Liver (tissue), 9 donors: ENCODE data around the gene RBBP7. TPM values are rescaled to one million over a fixed set of nuclear protein-coding genes. Genes with fewer than 3 reads are reported as not detected.
A peak's percentile ranks its signal among the peaks of the same experiment; 100 is the strongest.

Source experiments
- DNase-seq: peaks from one replicate; pipeline ENCODE4 v3.0.0-alpha.2; 2017; ENCODE audit warnings: low spot score
- H3K27ac ChIP-seq, 2 donors: one replicate each; pipeline ENCODE4 v1.7.0; 2013; ENCODE audit warnings: inconsistent platforms in 2 of 2, low read length in 2 of 2, control low read depth in 1 of 2, low read depth in 1 of 2, mild to moderate bottlenecking in 1 of 2
- H3K27me3 ChIP-seq, 4 donors: one replicate each; pipeline versions ENCODE4 v1.6.1 to v1.7.0; 2013; ENCODE audit warnings: low read length in 3 of 4, inconsistent platforms in 1 of 4, mild to moderate bottlenecking in 1 of 4, moderate library complexity in 1 of 4; ENCODE audit not compliant: control insufficient read depth in 4 of 4, insufficient read depth in 4 of 4
- H3K36me3 ChIP-seq, 4 donors: one replicate each; pipeline versions ENCODE4 v1.6.1 to v1.7.0; 2013; ENCODE audit warnings: low read length in 3 of 4, mild to moderate bottlenecking in 3 of 4, low read depth in 1 of 4, moderate library complexity in 1 of 4; ENCODE audit not compliant: control insufficient read depth in 4 of 4, insufficient read depth in 3 of 4
- H3K4me1 ChIP-seq, 4 donors: one replicate each; pipeline versions ENCODE4 v1.6.1 to v1.7.0; 2013; ENCODE audit warnings: low read length in 3 of 4, mild to moderate bottlenecking in 3 of 4, moderate library complexity in 1 of 4; ENCODE audit not compliant: control insufficient read depth in 4 of 4, insufficient read depth in 4 of 4
- H3K4me3 ChIP-seq, 3 donors: one replicate each; pipeline versions ENCODE4 v1.6.1 to v1.7.0; 2013; ENCODE audit warnings: low read length in 3 of 3, control low read depth in 1 of 3, low read depth in 1 of 3, mild to moderate bottlenecking in 1 of 3
- H3K9ac ChIP-seq, 2 donors: one replicate each; pipeline ENCODE4 v1.7.0; 2013; ENCODE audit warnings: low read length in 2 of 2, mild to moderate bottlenecking in 2 of 2, moderate library complexity in 2 of 2, control low read depth in 1 of 2, low read depth in 1 of 2
- H3K9me3 ChIP-seq, 4 donors: one replicate each; pipeline versions ENCODE4 v1.6.1 to v1.7.0; 2013; ENCODE audit warnings: low read length in 3 of 4; ENCODE audit not compliant: control insufficient read depth in 4 of 4
- ATF3 ChIP-seq: IDR thresholded peaks from 2 replicates; pipeline ENCODE4 v1.6.1; 2016; ENCODE audit warnings: antibody characterized with exemption
- EGR1 ChIP-seq, 2 donors: IDR thresholded peaks; 2 replicates each; pipeline ENCODE4 v1.6.1; 2016 to 2018; ENCODE audit warnings: antibody characterized with exemption in 2 of 2, low read depth in 2 of 2
- FOXA1 ChIP-seq: IDR thresholded peaks from 2 replicates; pipeline ENCODE4 v1.6.1; 2016; ENCODE audit warnings: antibody characterized with exemption
- FOXA2 ChIP-seq: IDR thresholded peaks from 2 replicates; pipeline ENCODE4 v1.6.1; 2016; ENCODE audit warnings: antibody characterized with exemption
- GABPA ChIP-seq, 2 donors: IDR thresholded peaks in 1 of 2; conservative IDR thresholded peaks in 1 of 2; 2 replicates each; pipeline ENCODE4 v1.6.1; 2016; ENCODE audit warnings: antibody characterized with exemption in 2 of 2, mild to moderate bottlenecking in 1 of 2, moderate library complexity in 1 of 2
- HNF4A ChIP-seq, 2 donors: conservative IDR thresholded peaks; 2 replicates each; pipeline ENCODE4 v1.6.1; 2016; ENCODE audit warnings: antibody characterized with exemption in 2 of 2, mild to moderate bottlenecking in 2 of 2
- HNF4G ChIP-seq: IDR thresholded peaks from 2 replicates; pipeline ENCODE4 v1.6.1; 2016; ENCODE audit warnings: antibody characterized with exemption
- JUND ChIP-seq, 2 donors: IDR thresholded peaks; 2 replicates each; pipeline ENCODE4 v1.6.1; 2016; ENCODE audit warnings: antibody characterized with exemption in 2 of 2
- MAX ChIP-seq: IDR thresholded peaks from 2 replicates; pipeline ENCODE4 v1.6.1; 2016; ENCODE audit warnings: antibody characterized with exemption
- NR2F2 ChIP-seq: IDR thresholded peaks from 2 replicates; pipeline ENCODE4 v1.6.1; 2016; ENCODE audit warnings: antibody characterized with exemption
- RAD21 ChIP-seq, 2 donors: IDR thresholded peaks; 2 replicates each; pipeline ENCODE4 v1.6.1; 2016; ENCODE audit warnings: antibody characterized with exemption in 2 of 2, mild to moderate bottlenecking in 2 of 2
- REST ChIP-seq: IDR thresholded peaks from 2 replicates; pipeline ENCODE4 v1.6.1; 2016; ENCODE audit warnings: antibody characterized with exemption, mild to moderate bottlenecking
- RXRA ChIP-seq, 2 donors: IDR thresholded peaks; 2 replicates each; pipeline ENCODE4 v1.6.1; 2017 to 2018; ENCODE audit warnings: antibody characterized with exemption in 2 of 2, mild to moderate bottlenecking in 1 of 2
- TAF1 ChIP-seq: conservative IDR thresholded peaks from 2 replicates; pipeline ENCODE4 v1.6.1; 2016; ENCODE audit warnings: antibody characterized with exemption, mild to moderate bottlenecking
- YY1 ChIP-seq: IDR thresholded peaks from 2 replicates; pipeline ENCODE4 v1.6.1; 2016; ENCODE audit warnings: antibody characterized with exemption, mild to moderate bottlenecking
- WGBS: extraction: QIAGEN DNeasy Blood & Tissue Kit; methylation state at CpG from one replicate; pipeline ENCODE4 v1.1.7; 2013; 5-methylcytosine and 5-hydroxymethylcytosine counted together
- polyA plus RNA-seq, 2 donors: library from polyadenylated mRNA; stranded (reverse) in 1 of 2; unstranded in 1 of 2; fragments of 200-250 nt in 1 of 2; fragments of >200 nt in 1 of 2; fragmentation: Nextera tagmentation in 1 of 2; extraction: Ambion mirVana in 1 of 2; gene quantifications; one replicate each; pipeline versions ENCODE4 v1.2.1 to v1.2.3, GENCODE V29; 2013 to 2015
- total RNA-seq, 2 donors: library from RNA; depleted of rRNA; stranded (reverse); fragments of >200 nt; gene quantifications; one replicate each; pipeline ENCODE4 v1.2.3, GENCODE V29; 2014
- TF ChIP-seq, protein P1 (sequence below): IDR thresholded peaks from 2 replicates; pipeline ENCODE4 v1.6.1; 2016; ENCODE audit warnings: antibody characterized with exemption
- donor health status: healthy.
- donor health status: healthy.
- donor health status: healthy.
- donor health status: healthy.
- donor health status: healthy.

Gene RBBP7
- total and polyA plus RNA-seq, 4 donors: 32.5 to 77.9 (median 35.5) TPM

DNA sequence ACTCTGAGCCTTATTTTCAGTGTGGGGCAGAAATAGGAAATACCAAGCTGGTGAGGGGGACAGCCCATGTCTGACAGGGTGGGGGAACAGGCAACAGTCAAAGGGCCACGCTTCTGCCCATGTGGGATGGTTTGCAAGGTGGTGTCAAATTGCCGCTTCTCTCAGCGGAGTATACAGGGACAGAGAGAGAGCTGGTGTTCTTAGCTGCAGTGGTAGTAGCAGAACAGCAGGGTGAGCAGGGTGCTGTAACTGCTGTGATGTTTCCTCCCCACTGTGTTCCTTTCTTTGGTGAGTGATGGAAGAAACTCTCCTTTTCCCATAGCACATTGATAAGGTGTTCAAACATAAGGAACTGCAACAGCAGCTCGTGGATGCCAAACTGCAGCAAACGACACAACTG lies 37.9 kb downstream of the RBBP7 start:
- H3K36me3 ChIP-seq: peaks cover 0 to 45% (median 10%) of the 10 kb centered on the region in 4 donors
- no peak for DNase-seq
- TF ChIP-seq MAX (no peak), REST (no peak), RXRA (IDR thresholded peaks at IDR 0.05) (no peak), HNF4A (conservative IDR thresholded peaks at IDR 0.05) (no peak), EGR1 (IDR thresholded peaks at IDR 0.05; ENCODE audit: low read depth in 2 of 2) (no peak), FOXA1 (no peak), NR2F2 (no peak), RAD21 (IDR thresholded peaks at IDR 0.05) (no peak), JUND (IDR thresholded peaks at IDR 0.05) (no peak), GABPA (IDR thresholded peaks at IDR 0.05 in 1 of 2, conservative IDR thresholded peaks at IDR 0.05 in 1 of 2) (no peak), FOXA2 (no peak), ATF3 (no peak), HNF4G (no peak)
- TF ChIP-seq, protein P1, sequence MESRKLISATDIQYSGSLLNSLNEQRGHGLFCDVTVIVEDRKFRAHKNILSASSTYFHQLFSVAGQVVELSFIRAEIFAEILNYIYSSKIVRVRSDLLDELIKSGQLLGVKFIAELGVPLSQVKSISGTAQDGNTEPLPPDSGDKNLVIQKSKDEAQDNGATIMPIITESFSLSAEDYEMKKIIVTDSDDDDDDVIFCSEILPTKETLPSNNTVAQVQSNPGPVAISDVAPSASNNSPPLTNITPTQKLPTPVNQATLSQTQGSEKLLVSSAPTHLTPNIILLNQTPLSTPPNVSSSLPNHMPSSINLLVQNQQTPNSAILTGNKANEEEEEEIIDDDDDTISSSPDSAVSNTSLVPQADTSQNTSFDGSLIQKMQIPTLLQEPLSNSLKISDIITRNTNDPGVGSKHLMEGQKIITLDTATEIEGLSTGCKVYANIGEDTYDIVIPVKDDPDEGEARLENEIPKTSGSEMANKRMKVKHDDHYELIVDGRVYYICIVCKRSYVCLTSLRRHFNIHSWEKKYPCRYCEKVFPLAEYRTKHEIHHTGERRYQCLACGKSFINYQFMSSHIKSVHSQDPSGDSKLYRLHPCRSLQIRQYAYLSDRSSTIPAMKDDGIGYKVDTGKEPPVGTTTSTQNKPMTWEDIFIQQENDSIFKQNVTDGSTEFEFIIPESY: no peak
- H3K9me3 ChIP-seq: no peaks in the 10 kb centered on the region
- H3K27ac ChIP-seq: no peak overlapping the region
- WGBS: 87% methylated on average over 5 of the region's 5 CpGs
- H3K4me1 ChIP-seq: peaks cover 0 to 6% (median 1%) of the 10 kb centered on the region in 4 donors
- H3K9ac ChIP-seq: no peak overlapping the region
- no peak overlapping the region for H3K4me3 ChIP-seq
- H3K27me3 ChIP-seq: no peaks in the 10 kb centered on the region

- 42% methylated on average over 6 of the region's 6 CpGs for WGBS
- peaks cover 0 to 30% (median 13%) of the 10 kb centered on the region in 4 donors for H3K36me3 ChIP-seq
- no peak overlapping the region for H3K4me3 ChIP-seq
- no peaks in the 10 kb centered on the region for H3K27me3 ChIP-seq
- H3K9me3 ChIP-seq: no peaks in the 10 kb centered on the region
- H3K4me1 ChIP-seq: peaks cover 0 to 12% (median 1%) of the 10 kb centered on the region in 4 donors
- H3K27ac ChIP-seq: peak overlapping the region; percentile 15 to 25
- no peak for DNase-seq
- no peak overlapping the region for H3K9ac ChIP-seq
- TF ChIP-seq FOXA2: no peak
- no peak for TF ChIP-seq JUND (IDR thresholded peaks at IDR 0.05)
- TF ChIP-seq GABPA (IDR thresholded peaks at IDR 0.05 in 1 of 2, conservative IDR thresholded peaks at IDR 0.05 in 1 of 2): no peak
- no peak for TF ChIP-seq RAD21 (IDR thresholded peaks at IDR 0.05)
- no peak for TF ChIP-seq YY1
- no peak for TF ChIP-seq FOXA1
- TF ChIP-seq ATF3: no peak
- TF ChIP-seq, protein P1: no peak
- TF ChIP-seq HNF4G: no peak
- TF ChIP-seq TAF1: no peak
- TF ChIP-seq REST: no peak
These were observed 41.8 kb downstream of the RBBP7 start for GRCh38 chrX:16828124-16828908.
